SW 1271 (cell line): ENCODE measurements around the gene ADK.
"Not testable (repeated sequence)": the region's sequence is repeated elsewhere in the genome, so short reads cannot be mapped to it uniquely, and the experiment has no call there.

Experiments
- DNase-seq, 2 experiments: peaks; one replicate each; lab custom pipeline; 2025; lab: John Stamatoyannopoulos, UW

ADK gene

GRCh38 chr10:74490551-74490950 is 339.5 kb downstream of the ADK start:
- DNase-seq: no peak

GRCh38 chr10:74491014-74491413 is 340.0 kb downstream of the ADK start:
- DNase-seq: no peak

- DNase-seq: not testable (repeated sequence)
These were observed 345.3 kb downstream of the ADK start for GRCh38 chr10:74496276-74496675.

GRCh38 chr10:74498664-74499063 is 347.6 kb downstream of the ADK start:
- DNase-seq: not testable (repeated sequence)

GRCh38 chr10:74500026-74500704 is 349.1 kb downstream of the ADK start:
- DNase-seq: no peak

- DNase-seq: no peak
These were observed 349.8 kb downstream of the ADK start for GRCh38 chr10:74500816-74501215.

- DNase-seq: peak; percentile 6 to 85
These were observed 352.1 kb downstream of the ADK start for GRCh38 chr10:74502963-74503608.

GRCh38 chr10:74507951-74508350 is 356.9 kb downstream of the ADK start:
- no peak for DNase-seq

GRCh38 chr10:74510594-74510993 is 359.6 kb downstream of the ADK start:
- DNase-seq: no peak

GRCh38 chr10:74511051-74511450 is 360.0 kb downstream of the ADK start:
- DNase-seq: no peak

- DNase-seq: peak in 1 of 2 experiments; percentile 1
These were observed 363.3 kb downstream of the ADK start for GRCh38 chr10:74514322-74514721.

GRCh38 chr10:74518061-74518460 is 367.0 kb downstream of the ADK start:
- no peak for DNase-seq

- no peak for DNase-seq
These were observed 370.5 kb downstream of the ADK start for GRCh38 chr10:74521526-74521925.

GRCh38 chr10:74523199-74523598 is 372.2 kb downstream of the ADK start:
- DNase-seq: no peak

GRCh38 chr10:74525885-74526284 is 374.9 kb downstream of the ADK start:
- no peak for DNase-seq

GRCh38 chr10:74527611-74528010 is 376.6 kb downstream of the ADK start:
- not testable (repeated sequence) for DNase-seq

GRCh38 chr10:74529205-74529604 is 378.2 kb downstream of the ADK start:
- no peak for DNase-seq

- DNase-seq: no peak
These were observed 380.0 kb downstream of the ADK start for GRCh38 chr10:74530981-74531380.

- no peak for DNase-seq
These were observed 388.3 kb downstream of the ADK start for GRCh38 chr10:74539317-74539716.

- no peak for DNase-seq
These were observed 390.4 kb downstream of the ADK start for GRCh38 chr10:74541375-74541774.

GRCh38 chr10:74542077-74542476 is 391.1 kb downstream of the ADK start:
- DNase-seq: peak in 1 of 2 experiments; percentile 23

- DNase-seq: no peak
These were observed 392.3 kb downstream of the ADK start for GRCh38 chr10:74543276-74543675.

- DNase-seq: no peak
These were observed 393.1 kb downstream of the ADK start for GRCh38 chr10:74544106-74544505.

- DNase-seq: no peak
These were observed 397.7 kb downstream of the ADK start for GRCh38 chr10:74548676-74549075.
